Measurements from ENCODE around the gene PTPRH. TPM values are rescaled to one million over a fixed set of nuclear protein-coding genes. Genes with fewer than 3 reads are reported as not detected.

PTPRH gene
- total and polyA plus RNA-seq, 9 of the 15 experiments (the other 6 are each of a cell fraction or from before 2014, with no cell fraction given) = 0.87 to 34.3 (median 22.7) TPM

GRCh38 chr19:55165952-55166529 lies 43.3 kb downstream of the PTPRH start:
- ChIA-PET CTCF (ENCODE audit: low intra/inter-chr PET ratio) (interaction anchor here (0.9 kb wide), 1 partner anchor 25 kb away, joined by 4 read pairs; no protein-coding TSS in a partner anchor), POLR2A (interaction anchor here (0.6 to 1.9 kb wide), 6 partner anchors 9 to 242 kb away, joined by 3 to 7 read pairs (median 4); partner anchors contain the start of gene UBE2S)
- no TSS peak for BruUV-seq (replicated peaks)
- Histone ChIP-seq H2AFZ (ENCODE audit: low read depth, low read length) (peak overlapping the region; percentile 83), H3K4me1 (replicated peaks in 1 of 2; ENCODE audit: control insufficient read depth in 2 of 2, insufficient read depth in 2 of 2, low read length in 2 of 2) (peaks cover 0 to 34% of the 10 kb centered on the region in 2 experiments; a peak in 3 of 5 replicates), H4K20me1 (replicated peaks; ENCODE audit: control insufficient read depth, insufficient read depth, low read length) (peaks cover 3% of the 10 kb centered on the region), H3K9ac (ENCODE audit: insufficient read depth in 1 of 2, low read depth in 2 of 2, low read length in 2 of 2) (peak overlapping the region in 1 of 2 experiments; percentile 89; a peak in 2 of 4 replicates), H3K36me3 (ENCODE audit: control insufficient read depth, insufficient read depth, low read length) (0 out of 3 replicates have a peak, but pooled peaks cover 3% of the 10 kb centered on the region), H3K27ac (ENCODE audit: extremely low read depth, low read depth, low read length) (no peak overlapping the region), H3K9me1 (ENCODE audit: control insufficient read depth, insufficient read depth, low read length) (no peaks in the 10 kb centered on the region), H3K4me2 (ENCODE audit: insufficient read depth, low read length) (peak overlapping the region; percentile 81), H3K79me2 (ENCODE audit: control insufficient read depth, insufficient read depth, low read length) (no peaks in the 10 kb centered on the region), H3K9me3 (replicated peaks; ENCODE audit: control insufficient read depth, insufficient read depth, low read depth, low read length) (no peaks in the 10 kb centered on the region), H3K27me3 (ENCODE audit: control insufficient read depth in 2 of 2, insufficient read depth in 2 of 2, low read length in 2 of 2) (no peaks in the 10 kb centered on the region), H3K4me3 (peak overlapping the region; percentile 54)
- DNase-seq (ENCODE audit: extremely low read depth in 1 of 4, low spot score in 3 of 4) (peak; percentile 47 to 90 (median 68)), FAIRE-seq (no peak), ATAC-seq (peak; percentile 93)
- intact Hi-C loops (cut with micrococcal nuclease) = no loop called here
- in situ Hi-C loops (cut with MboI) = loop anchor here (25.0 kb wide), 1 partner anchor 971 kb away; the partner anchor contains the start of gene ZNF444
- WGBS (ENCODE audit: insufficient coverage, low coverage, missing lambda C conversion rate) = 2% methylated on average over 34 of the region's 34 CpGs
- TF ChIP-seq GATAD2A (IDR thresholded peaks at IDR 0.05) (no peak), FOXO4 (CRISPR knock-in tag; IDR thresholded peaks at IDR 0.05) (no peak), HLTF (IDR thresholded peaks at IDR 0.05) (peak; percentile 50; the same call in 1 of the 2 replicates), FOXA1 (IDR thresholded peaks at IDR 0.05; ENCODE audit: borderline replicate concordance) (no peak), SLC30A9 (CRISPR knock-in tag; IDR thresholded peaks at IDR 0.05) (no peak), ARID1B (IDR thresholded peaks at IDR 0.05) (peak; percentile 12; the same call in 1 of the 2 replicates), KAT7 (CRISPR knock-in tag; IDR thresholded peaks at IDR 0.05; ENCODE audit: borderline replicate concordance) (no peak), E4F1 (CRISPR knock-in tag; IDR thresholded peaks at IDR 0.05; ENCODE audit: borderline replicate concordance) (0 out of 2 replicates have a peak, but pooled peaks have one; percentile 41), CTCFL (IDR thresholded peaks at IDR 0.05; ENCODE audit: borderline replicate concordance, insufficient read depth, low read depth, low read length, poor library complexity, severe bottlenecking) (peak; percentile 94), CBX3 (IDR thresholded peaks at IDR 0.05; ENCODE audit: borderline replicate concordance in 1 of 2, low read length in 2 of 2) (0 out of 3 replicates have a peak, but pooled peaks of 1 of the 2 experiments have one; percentile 3), YY1 (IDR thresholded peaks at IDR 0.05; ENCODE audit: borderline replicate concordance in 1 of 3, control insufficient read depth in 1 of 3, extremely low read depth in 1 of 3, insufficient read depth in 3 of 3, insufficient read length in 1 of 3, insufficient replicate concordance in 2 of 3, low read depth in 1 of 3, low read length in 2 of 3) (peak in 1 of 3 experiments; percentile 24), HDAC8 (tag; IDR thresholded peaks at IDR 0.05) (no peak), ZNF57 (CRISPR knock-in tag; IDR thresholded peaks at IDR 0.05) (no peak)

All from K562 (cell line).